HepG2 (cell line): Measurements from ENCODE around the gene NEDD4. TPM values are rescaled to one million over a fixed set of nuclear protein-coding genes. Genes with fewer than 3 reads are reported as not detected.

Source experiments
- ATF3 ChIP-seq: sonication (generic); formaldehyde crosslinking; IDR thresholded peaks from 2 replicates; pipeline ENCODE4 v1.4.0; 2020; ENCODE audit warnings: missing genetic modification reagents
- ATRX ChIP-seq: sonication (generic); formaldehyde crosslinking; IDR thresholded peaks from 2 replicates; pipeline ENCODE4 v1.4.0; 2020; ENCODE audit warnings: missing genetic modification reagents, borderline replicate concordance
- FOXA3 ChIP-seq: IDR thresholded peaks from 2 replicates; pipeline ENCODE4 v1.6.1; 2016; ENCODE audit warnings: missing genetic modification reagents, missing compliant biosample characterization
- FOXC1 ChIP-seq: sonication (generic); formaldehyde crosslinking; IDR thresholded peaks from 2 replicates; pipeline ENCODE4 v1.8.0; 2022; ENCODE audit warnings: mild to moderate bottlenecking, missing genetic modification reagents, borderline replicate concordance
- HCFC1 ChIP-seq: fragments of 150-350 bp; IDR thresholded peaks from 2 replicates; pipeline ENCODE4 v1.6.1; 2014; ENCODE audit warnings: low read depth, low read length
- IKZF5 ChIP-seq: IDR thresholded peaks from 2 replicates; pipeline ENCODE4 v1.6.1; 2018; ENCODE audit warnings: missing genetic modification reagents, mild to moderate bottlenecking, missing compliant biosample characterization
- ISX ChIP-seq: sonication (generic); formaldehyde crosslinking; conservative IDR thresholded peaks from 2 replicates; pipeline ENCODE4 v1.5.0; 2020; ENCODE audit warnings: missing genetic modification reagents
- KDM1A ChIP-seq: IDR thresholded peaks from 2 replicates; pipeline ENCODE4 v1.6.1; 2016; ENCODE audit warnings: missing compliant biosample characterization
- MIER2 ChIP-seq: IDR thresholded peaks from 2 replicates; pipeline ENCODE4 v1.6.1; 2016; ENCODE audit warnings: missing biosample characterization, missing genetic modification reagents
- NFE2L2 ChIP-seq: fragments of 150-350 bp; IDR thresholded peaks from 2 replicates; pipeline ENCODE4 v1.6.1; 2014; ENCODE audit warnings: low read length
- PCBP2 ChIP-seq: fragments of 200-400 bp; formaldehyde crosslinking; optimal IDR thresholded peaks from 2 replicates; pipeline ENCODE3; 2018; ENCODE audit warnings: low read length, low read depth; ENCODE audit not compliant: poor library complexity, severe bottlenecking
- PHF21A ChIP-seq: sonication (generic); formaldehyde crosslinking; IDR thresholded peaks from 2 replicates; pipeline ENCODE4 v1.5.0; 2020; ENCODE audit warnings: mild to moderate bottlenecking, missing genetic modification reagents
- POGZ ChIP-seq: sonication (generic); formaldehyde crosslinking; IDR thresholded peaks from 2 replicates; pipeline ENCODE4 v1.4.0; 2020; ENCODE audit warnings: mild to moderate bottlenecking, missing genetic modification reagents
- SAFB2 ChIP-seq: sonication (generic); formaldehyde crosslinking; IDR thresholded peaks from 2 replicates; pipeline ENCODE4 v1.5.1; 2020; ENCODE audit warnings: missing genetic modification reagents, low read depth, mild to moderate bottlenecking, borderline replicate concordance
- ZBTB46 ChIP-seq: sonication (generic); formaldehyde crosslinking; IDR thresholded peaks from 2 replicates; pipeline ENCODE4 v1.4.0; 2020; ENCODE audit warnings: mild to moderate bottlenecking, missing genetic modification reagents, borderline replicate concordance
- ZFX ChIP-seq: sonication (generic); formaldehyde crosslinking; IDR thresholded peaks from 2 replicates; pipeline ENCODE4 v1.4.0; 2020; ENCODE audit warnings: mild to moderate bottlenecking, low read depth, missing genetic modification reagents, moderate library complexity
- ZFYVE20 ChIP-seq: sonication (generic); formaldehyde crosslinking; IDR thresholded peaks from 2 replicates; pipeline ENCODE4 v1.8.0; 2023; ENCODE audit warnings: low read depth, mild to moderate bottlenecking, moderate library complexity, missing genetic modification reagents, borderline replicate concordance
- ZMYM4 ChIP-seq: sonication (generic); formaldehyde crosslinking; IDR thresholded peaks from 2 replicates; pipeline ENCODE4 v1.8.1; 2023; ENCODE audit warnings: mild to moderate bottlenecking, missing genetic modification reagents
- ZNF101 ChIP-seq: sonication (generic); formaldehyde crosslinking; IDR thresholded peaks from 2 replicates; pipeline ENCODE4 v1.4.0; 2020; ENCODE audit warnings: mild to moderate bottlenecking, low read depth, missing genetic modification reagents, borderline replicate concordance
- ZNF121 ChIP-seq: sonication (generic); formaldehyde crosslinking; IDR thresholded peaks from 2 replicates; pipeline ENCODE4 v1.5.0; 2020; ENCODE audit warnings: mild to moderate bottlenecking, missing genetic modification reagents
- ZNF160 ChIP-seq: sonication (generic); formaldehyde crosslinking; IDR thresholded peaks from 2 replicates; pipeline ENCODE4 v1.8.0; 2022; ENCODE audit warnings: mild to moderate bottlenecking, inconsistent platforms, missing genetic modification reagents
- ZNF281 ChIP-seq: sonication (generic); formaldehyde crosslinking; IDR thresholded peaks from 2 replicates; pipeline ENCODE4 v1.4.0; 2020; ENCODE audit warnings: missing genetic modification reagents, borderline replicate concordance
- ZNF460 ChIP-seq: sonication (generic); formaldehyde crosslinking; IDR thresholded peaks from 2 replicates; pipeline ENCODE4 v1.5.1; 2020; ENCODE audit warnings: missing genetic modification reagents, mild to moderate bottlenecking, borderline replicate concordance
- ZNF678 ChIP-seq: sonication (generic); formaldehyde crosslinking; IDR thresholded peaks from 2 replicates; pipeline ENCODE4 v1.4.0; 2020; ENCODE audit warnings: mild to moderate bottlenecking, missing genetic modification reagents
- ZZZ3 ChIP-seq: sonication (generic); formaldehyde crosslinking; IDR thresholded peaks from 2 replicates; pipeline ENCODE4 v1.4.0; 2020; ENCODE audit warnings: missing genetic modification reagents, mild to moderate bottlenecking, borderline replicate concordance
- polyA plus RNA-seq, 8 experiments: library from polyadenylated mRNA; depleted of rRNA in 3 of 8; stranded (reverse) in 7 of 8; unstranded in 1 of 8; fragments of >200 nt; fragmentation: Illumina TruSeq in 4 of 8; extraction: Trizol in 4 of 8; gene quantifications; 2 replicates each; pipeline versions ENCODE4 v1.2.1 to v1.2.3, GENCODE V29; 2011 to 2016; ENCODE audit warnings: low read depth in 4 of 8, missing spikeins in 1 of 8, mixed read lengths in 1 of 8; ENCODE audit not compliant: insufficient read depth in 1 of 8
- total RNA-seq, 5 experiments: library from RNA; depleted of rRNA; stranded (reverse); fragments of >200 nt; fragmentation: Illumina TruSeq; extraction: Trizol; gene quantifications; 2 replicates each; pipeline ENCODE4 v1.2.3, GENCODE V29; 2016; ENCODE audit warnings: low read depth in 1 of 5

The NEDD4 gene
- total and polyA plus RNA-seq, 2 of the 13 experiments (the other 11 are each of a cell fraction or from before 2014, with no cell fraction given) = 10.4 to 13.0 TPM

- TF ChIP-seq ZFX (CRISPR knock-in tag) = no peak
- TF ChIP-seq ZFYVE20 (CRISPR knock-in tag) = no peak
- TF ChIP-seq ZNF678 (CRISPR knock-in tag) = no peak
- TF ChIP-seq ZZZ3 = no peak
- TF ChIP-seq ZBTB46 = no peak
- no peak for TF ChIP-seq NFE2L2
- 0 out of 2 replicates have a peak, but pooled peaks have one; percentile 18 for TF ChIP-seq KDM1A (CRISPR knock-in tag)
- TF ChIP-seq MIER2 (CRISPR knock-in tag) = no peak
- TF ChIP-seq ZNF160 (CRISPR knock-in tag) = no peak
- TF ChIP-seq FOXC1 (CRISPR knock-in tag) = no peak
- peak; percentile 23; the same call in 1 of the 2 replicates for TF ChIP-seq POGZ
- TF ChIP-seq ISX (CRISPR knock-in tag) = no peak
- peak; percentile 39; the same call in 1 of the 2 replicates for TF ChIP-seq ZNF460 (CRISPR knock-in tag)
- TF ChIP-seq IKZF5 = no peak
- peak; percentile 98 for TF ChIP-seq ZNF121 (CRISPR knock-in tag)
- TF ChIP-seq ZMYM4 = 0 out of 2 replicates have a peak, but pooled peaks have one; percentile 27
- no peak for TF ChIP-seq ZNF101 (CRISPR knock-in tag)
- TF ChIP-seq ATF3 (CRISPR knock-in tag) = no peak
- TF ChIP-seq FOXA3 (CRISPR knock-in tag) = peak; percentile 16; the same call in 1 of the 2 replicates
- no peak for TF ChIP-seq SAFB2 (CRISPR knock-in tag)
- TF ChIP-seq PCBP2 = no peak
- no peak for TF ChIP-seq HCFC1
- TF ChIP-seq ZNF281 (CRISPR knock-in tag) = peak; percentile 41; the same call in 1 of the 2 replicates
- TF ChIP-seq PHF21A (CRISPR knock-in tag) = no peak
- no peak for TF ChIP-seq ATRX (CRISPR knock-in tag)
Measured at GRCh38 chr15:55954862-55955605, 38.4 kb downstream of the NEDD4 start (continued).
